Glutamatergic neuron (in vitro differentiated cells): ENCODE data around the gene ASCL1. TPM values are rescaled to one million over a fixed set of nuclear protein-coding genes. Genes with fewer than 3 reads are reported as not detected.

ENCODE experiments used
- DNase-seq: peaks from one replicate; pipeline ENCODE4 v3.0.0; 2022
- H3K27ac Mint-ChIP-seq: one replicate; pipeline ENCODE4 v1.8.0; 2020; ENCODE audit warnings: mild to moderate bottlenecking, mixed read lengths, inconsistent platforms; ENCODE audit not compliant: unreplicated experiment
- H3K27me3 Mint-ChIP-seq: one replicate; pipeline ENCODE4 v1.8.0; 2020; ENCODE audit warnings: mild to moderate bottlenecking, moderate library complexity, mixed read lengths, inconsistent platforms; ENCODE audit not compliant: unreplicated experiment
- H3K36me3 Mint-ChIP-seq: one replicate; pipeline ENCODE4 v1.8.0; 2020; ENCODE audit warnings: mild to moderate bottlenecking, mixed read lengths, inconsistent platforms; ENCODE audit not compliant: unreplicated experiment
- H3K4me1 Mint-ChIP-seq: one replicate; pipeline ENCODE4 v1.8.0; 2020; ENCODE audit warnings: mild to moderate bottlenecking, low read depth, mixed read lengths, inconsistent platforms; ENCODE audit not compliant: unreplicated experiment
- H3K4me3 Mint-ChIP-seq: one replicate; pipeline ENCODE4 v1.8.0; 2020; ENCODE audit warnings: mild to moderate bottlenecking, mixed read lengths, inconsistent platforms; ENCODE audit not compliant: unreplicated experiment
- H3K9me3 Mint-ChIP-seq: one replicate; pipeline ENCODE4 v1.8.0; 2020; ENCODE audit warnings: mild to moderate bottlenecking, moderate library complexity, mixed read lengths, inconsistent platforms; ENCODE audit not compliant: unreplicated experiment
- total RNA-seq: library from RNA; stranded (reverse); fragmentation: NEBNext Ultra II Directional; extraction: Animal tissue kit (Norgen Biotek cat#: 25700); gene quantifications from one replicate; pipeline ENCODE4 v1.2.1, GENCODE V29; 2021; ENCODE audit not compliant: unreplicated experiment
- TF ChIP-seq, protein P1 (sequence below): fragments of 200-600 bp; sonication (generic); IDR thresholded peaks from one replicate; pipeline ENCODE4 v1.5.0; 2021; ENCODE audit not compliant: partially characterized antibody, unreplicated experiment

ASCL1 gene
- total RNA-seq, 1 donor from 2014 or later = not detected

GRCh38 chr12:102912258-102912657 is 45.2 kb upstream of the ASCL1 start:
- Mint-ChIP-seq H3K4me1 (no peaks in the 10 kb centered on the region), H3K4me3 (no peak overlapping the region), H3K36me3 (no peaks in the 10 kb centered on the region), H3K27ac (no peak overlapping the region), H3K27me3 (no peaks in the 10 kb centered on the region), H3K9me3 (no peaks in the 10 kb centered on the region)
- DNase-seq = no peak
- TF ChIP-seq, protein P1, sequence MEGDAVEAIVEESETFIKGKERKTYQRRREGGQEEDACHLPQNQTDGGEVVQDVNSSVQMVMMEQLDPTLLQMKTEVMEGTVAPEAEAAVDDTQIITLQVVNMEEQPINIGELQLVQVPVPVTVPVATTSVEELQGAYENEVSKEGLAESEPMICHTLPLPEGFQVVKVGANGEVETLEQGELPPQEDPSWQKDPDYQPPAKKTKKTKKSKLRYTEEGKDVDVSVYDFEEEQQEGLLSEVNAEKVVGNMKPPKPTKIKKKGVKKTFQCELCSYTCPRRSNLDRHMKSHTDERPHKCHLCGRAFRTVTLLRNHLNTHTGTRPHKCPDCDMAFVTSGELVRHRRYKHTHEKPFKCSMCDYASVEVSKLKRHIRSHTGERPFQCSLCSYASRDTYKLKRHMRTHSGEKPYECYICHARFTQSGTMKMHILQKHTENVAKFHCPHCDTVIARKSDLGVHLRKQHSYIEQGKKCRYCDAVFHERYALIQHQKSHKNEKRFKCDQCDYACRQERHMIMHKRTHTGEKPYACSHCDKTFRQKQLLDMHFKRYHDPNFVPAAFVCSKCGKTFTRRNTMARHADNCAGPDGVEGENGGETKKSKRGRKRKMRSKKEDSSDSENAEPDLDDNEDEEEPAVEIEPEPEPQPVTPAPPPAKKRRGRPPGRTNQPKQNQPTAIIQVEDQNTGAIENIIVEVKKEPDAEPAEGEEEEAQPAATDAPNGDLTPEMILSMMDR = no peak

DNA sequence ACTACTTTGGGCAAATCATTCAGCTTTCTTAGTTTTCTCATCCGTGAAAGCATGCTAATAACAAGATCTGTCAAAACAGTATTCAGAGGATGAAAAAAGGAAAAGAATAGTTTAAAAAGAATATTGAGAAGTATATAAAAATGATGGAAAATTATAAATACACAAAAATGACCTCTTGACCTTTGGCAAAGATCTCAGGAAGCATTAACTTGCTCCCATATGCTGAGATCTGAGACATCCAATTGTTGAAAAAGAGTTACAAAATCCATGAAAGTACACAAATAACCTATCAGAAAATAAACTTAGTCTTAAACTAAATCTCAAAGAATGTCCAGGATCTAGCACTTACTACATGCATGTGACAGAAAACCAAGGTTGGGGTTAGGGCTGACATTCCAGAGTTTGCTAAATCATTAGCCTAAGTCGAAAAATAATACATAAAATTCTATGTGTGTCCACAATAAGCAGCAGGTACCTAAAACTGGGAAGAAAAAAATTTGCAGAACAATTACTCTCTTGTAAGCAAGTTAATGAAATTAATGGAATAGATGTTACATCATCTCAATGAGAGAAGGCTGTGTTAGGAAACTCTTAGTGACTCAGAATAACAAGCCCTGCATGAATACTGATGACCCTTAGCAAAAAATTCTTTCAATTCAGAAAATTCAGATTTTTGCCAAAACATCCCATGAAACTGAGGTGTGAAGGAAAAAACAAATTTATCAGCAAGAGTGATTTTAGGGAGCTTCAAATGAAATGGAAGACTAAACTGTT is 43.8 kb upstream of the ASCL1 start:
- Mint-ChIP-seq H3K4me1 (no peaks in the 10 kb centered on the region), H3K27me3 (no peaks in the 10 kb centered on the region), H3K27ac (no peak overlapping the region), H3K36me3 (no peaks in the 10 kb centered on the region), H3K9me3 (no peaks in the 10 kb centered on the region), H3K4me3 (no peak overlapping the region)
- no peak for DNase-seq
- TF ChIP-seq, protein P1 = no peak

GRCh38 chr12:102916252-102917025 is 41.0 kb upstream of the ASCL1 start:
- H3K36me3 Mint-ChIP-seq = no peaks in the 10 kb centered on the region
- no peak overlapping the region for H3K27ac Mint-ChIP-seq
- no peak overlapping the region for H3K4me3 Mint-ChIP-seq
- DNase-seq = no peak
- no peaks in the 10 kb centered on the region for H3K9me3 Mint-ChIP-seq
- no peaks in the 10 kb centered on the region for H3K27me3 Mint-ChIP-seq
- no peaks in the 10 kb centered on the region for H3K4me1 Mint-ChIP-seq
- TF ChIP-seq, protein P1 = no peak

- DNase-seq = no peak
- Mint-ChIP-seq H3K9me3 (no peaks in the 10 kb centered on the region), H3K4me1 (no peaks in the 10 kb centered on the region), H3K36me3 (no peaks in the 10 kb centered on the region), H3K4me3 (peak within 1 kb of the TSS; percentile 77), H3K27me3 (no peaks in the 10 kb centered on the region), H3K27ac (no peak within 1 kb of the TSS)
- TF ChIP-seq, protein P1 = no peak
These were observed 40.3 kb upstream of the ASCL1 start, which contains the start of gene PAH for GRCh38 chr12:102917026-102917787. PAH (minus strand) TSS chr12:102917244; CDS start chr12:102917130, 114 bp downstream.
